NOMO-1 treated with dmso at 0.1 percent for 144 hours (cell line): ENCODE measurements around the gene GJB2.
"Not testable (repeated sequence)": the region's sequence is repeated elsewhere in the genome, so short reads cannot be mapped to it uniquely, and the experiment has no call there.

Experiments used
- DNase-seq: peaks from one replicate; lab custom pipeline; 2025; ENCODE audit not compliant: unreplicated experiment; lab: John Stamatoyannopoulos, UW

The GJB2 gene

DNA sequence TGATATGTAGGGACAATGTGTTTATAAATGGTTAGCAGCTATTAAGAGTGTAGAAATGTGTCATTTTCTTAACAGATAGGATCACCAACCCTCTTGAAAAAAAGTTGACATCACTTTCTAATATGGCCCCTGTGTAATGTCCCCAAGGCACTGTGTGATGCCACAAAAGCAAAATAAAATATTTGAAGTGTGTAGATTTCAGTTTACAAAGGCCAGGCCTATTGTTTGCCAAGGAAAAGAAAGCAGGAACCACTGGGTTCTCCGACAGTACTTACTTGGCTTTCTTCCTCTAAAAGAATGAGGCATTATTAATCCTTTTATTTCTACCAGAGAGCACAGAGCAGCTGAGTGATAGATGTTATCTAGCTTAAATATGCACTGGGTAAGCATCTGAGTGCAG, 21.4 kb downstream of the GJB2 start:
- no peak for DNase-seq

DNA sequence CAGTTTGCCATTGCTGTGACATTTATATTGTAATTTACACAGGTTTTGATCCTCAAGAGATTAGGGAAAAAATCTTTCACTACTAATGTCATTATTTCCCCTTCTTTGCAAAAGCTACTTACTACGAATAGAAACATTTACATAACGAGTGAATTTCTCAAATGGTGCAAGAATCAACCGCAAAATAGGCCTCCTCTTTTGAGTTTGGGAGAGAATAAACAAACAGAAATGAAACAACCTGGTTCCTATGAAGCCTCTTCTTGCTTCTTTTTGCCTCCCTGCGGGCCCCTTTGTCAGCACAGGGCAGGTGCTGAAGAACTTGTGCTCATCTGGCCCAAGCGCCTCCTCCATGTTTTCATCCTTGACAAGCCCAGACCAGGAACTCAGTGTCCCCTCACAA, 21.8 kb downstream of the GJB2 start:
- no peak for DNase-seq

DNA sequence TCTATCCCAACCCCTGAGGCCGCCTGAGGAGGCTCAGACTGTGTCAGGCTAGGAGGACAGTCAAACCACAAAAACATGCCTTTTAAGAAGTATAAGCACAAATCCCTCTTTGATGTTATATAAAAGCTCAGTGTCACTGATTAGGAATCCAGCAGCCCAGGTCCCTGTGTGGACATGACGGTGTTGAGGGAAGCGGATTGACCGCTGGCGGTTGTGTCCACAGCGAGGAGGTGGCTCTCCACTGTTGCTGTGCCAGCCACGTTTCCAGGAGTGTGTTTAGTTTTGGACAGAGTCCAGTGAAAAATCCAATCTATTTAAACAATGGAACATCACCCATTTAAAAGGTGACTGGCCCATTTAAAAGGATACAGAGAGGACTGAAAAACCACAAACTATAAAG, 24.3 kb downstream of the GJB2 start:
- no peak for DNase-seq

DNA sequence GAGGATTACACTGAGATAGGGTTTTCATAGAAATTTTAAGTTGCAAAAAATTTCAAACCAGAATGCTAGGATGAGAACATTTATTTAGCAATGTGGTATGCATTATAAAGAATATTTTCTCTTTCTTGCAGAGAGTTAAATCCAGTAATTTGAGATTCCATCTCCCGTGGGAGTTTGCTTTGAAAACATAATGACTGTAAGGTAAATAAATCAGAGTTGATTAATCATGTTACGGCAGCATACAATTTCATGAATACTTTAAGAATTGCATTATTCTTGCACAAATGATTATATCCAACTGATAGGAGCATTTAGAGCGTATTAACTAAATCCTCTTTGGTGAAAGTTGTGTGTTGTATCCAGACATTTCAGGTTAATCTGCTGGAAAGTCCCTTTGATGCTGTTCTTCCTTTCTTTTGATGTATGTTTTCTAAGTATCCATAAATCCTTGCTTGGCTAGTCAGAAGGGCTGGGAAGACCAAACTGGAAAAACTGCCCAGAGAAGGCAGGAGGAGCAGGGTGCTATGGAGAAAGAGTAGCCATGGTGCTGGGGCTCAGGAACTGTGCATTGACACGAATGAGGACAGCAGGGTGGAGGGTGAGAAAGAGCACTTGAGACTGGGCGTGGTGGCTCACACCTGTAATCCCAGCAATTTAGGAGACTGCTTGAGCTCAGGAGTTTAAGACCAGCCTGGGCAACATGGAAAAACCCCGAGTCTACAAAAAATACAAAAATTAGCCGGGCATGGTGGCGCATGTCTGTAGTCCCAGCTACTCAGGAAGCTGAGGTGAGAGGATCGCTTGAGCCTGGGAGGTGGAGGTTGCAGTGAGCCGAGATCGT, 27.1 kb downstream of the GJB2 start:
- DNase-seq = no peak

DNA sequence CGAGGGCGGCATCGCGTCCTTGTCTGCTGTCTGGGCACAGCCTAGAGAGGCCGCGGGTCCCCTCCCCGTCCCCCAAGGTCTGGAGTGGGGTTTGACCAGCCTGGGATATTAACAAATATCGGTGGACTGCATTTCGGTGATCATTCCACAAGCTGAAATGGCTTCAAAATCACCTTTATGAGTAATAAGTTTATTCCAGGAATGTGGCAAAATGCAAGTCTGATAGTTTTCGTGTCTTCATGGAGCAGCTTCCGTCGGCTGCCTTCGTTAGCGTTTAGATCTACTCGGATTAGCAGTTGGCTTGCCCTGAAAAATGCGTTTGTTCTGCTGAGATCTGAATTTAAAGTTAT, 30.8 kb downstream of the GJB2 start:
- DNase-seq = no peak

DNA sequence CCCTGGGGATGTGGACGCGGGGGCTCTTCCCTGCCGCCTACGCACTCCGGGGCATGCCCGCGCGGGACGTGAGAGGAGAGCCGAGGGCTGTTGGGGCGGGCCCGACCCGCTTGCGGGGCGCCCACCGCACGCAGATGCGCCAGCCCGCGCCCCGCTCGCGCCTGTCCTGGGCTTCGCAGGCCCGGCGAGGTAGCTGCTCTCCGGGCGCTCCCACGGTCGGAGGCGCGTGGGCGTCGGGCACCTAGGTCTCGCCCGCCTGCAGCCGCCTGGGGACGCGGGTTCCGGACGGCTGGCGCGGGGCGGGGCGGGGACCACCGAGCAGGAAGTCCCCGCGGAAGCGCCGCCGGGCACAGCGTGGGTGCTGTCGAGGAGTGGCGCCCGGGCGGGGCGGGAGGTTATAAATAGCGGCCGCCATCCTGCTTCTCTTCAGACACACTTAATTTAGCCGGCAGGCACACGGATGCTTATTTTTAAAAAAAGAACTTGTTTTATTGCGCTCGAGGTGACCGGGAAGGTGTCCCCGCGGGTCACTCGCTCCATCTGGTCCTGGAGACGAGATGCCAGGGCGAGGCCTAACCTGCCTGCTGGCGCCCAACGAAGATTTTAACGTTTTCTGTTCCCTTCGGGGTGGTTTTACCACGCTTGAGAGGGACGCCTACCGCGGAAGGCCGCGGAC, 31.3 kb downstream of the GJB2 start:
- no peak for DNase-seq

DNA sequence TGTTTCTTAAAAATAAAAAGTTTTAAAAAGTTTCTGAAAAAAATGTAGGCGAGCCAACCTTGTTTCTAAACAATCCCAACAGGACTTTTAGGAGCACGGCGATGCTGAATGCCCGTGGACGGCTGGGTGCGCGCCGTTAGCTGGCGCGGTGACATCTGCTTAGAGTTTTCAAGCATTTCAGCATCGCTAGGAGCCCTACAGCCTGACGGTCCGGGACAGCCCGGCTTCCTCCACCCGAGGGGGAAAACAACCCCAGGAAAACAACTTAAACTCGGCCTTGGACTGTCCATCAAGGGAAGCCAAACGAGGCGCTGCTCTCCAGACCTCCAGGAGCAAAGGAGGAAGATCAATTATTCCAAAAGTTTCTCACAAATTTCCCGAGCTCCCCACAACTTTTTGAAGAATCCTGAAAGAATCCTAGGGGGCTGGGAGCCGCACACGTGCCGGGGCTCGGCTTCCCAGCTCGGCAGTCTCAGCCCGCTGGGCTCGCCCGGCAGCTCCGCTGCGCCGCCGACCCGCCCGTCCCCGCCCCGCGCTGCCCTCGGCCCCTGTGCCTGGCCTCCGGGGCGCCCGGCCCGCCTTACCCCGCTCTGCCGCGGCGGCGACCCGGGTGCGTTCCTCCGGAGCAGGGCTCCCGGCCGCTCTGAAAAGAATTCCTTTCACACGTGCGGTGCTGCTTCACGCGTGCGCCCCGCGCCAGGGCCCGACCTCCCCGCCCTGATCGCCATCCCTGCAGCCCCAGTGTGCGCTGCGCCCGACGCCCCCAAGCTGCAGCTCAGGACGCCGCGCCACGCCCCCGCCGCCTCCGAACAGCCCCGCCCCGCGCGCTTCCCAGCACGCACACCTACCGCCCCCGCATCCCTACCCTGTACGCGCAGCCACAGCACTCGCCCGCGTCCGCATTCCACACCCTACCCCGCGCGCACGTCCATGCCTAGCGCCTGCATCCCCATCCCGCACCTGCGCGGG, 32.1 kb downstream of the GJB2 start, which contains the start of gene GJA3:
TSS of gene GJA3 (minus strand) at position 747 of the 969 bp plus-strand sequence. CDS start 17,764 bp downstream, outside the sequence.
- DNase-seq = no peak

DNA sequence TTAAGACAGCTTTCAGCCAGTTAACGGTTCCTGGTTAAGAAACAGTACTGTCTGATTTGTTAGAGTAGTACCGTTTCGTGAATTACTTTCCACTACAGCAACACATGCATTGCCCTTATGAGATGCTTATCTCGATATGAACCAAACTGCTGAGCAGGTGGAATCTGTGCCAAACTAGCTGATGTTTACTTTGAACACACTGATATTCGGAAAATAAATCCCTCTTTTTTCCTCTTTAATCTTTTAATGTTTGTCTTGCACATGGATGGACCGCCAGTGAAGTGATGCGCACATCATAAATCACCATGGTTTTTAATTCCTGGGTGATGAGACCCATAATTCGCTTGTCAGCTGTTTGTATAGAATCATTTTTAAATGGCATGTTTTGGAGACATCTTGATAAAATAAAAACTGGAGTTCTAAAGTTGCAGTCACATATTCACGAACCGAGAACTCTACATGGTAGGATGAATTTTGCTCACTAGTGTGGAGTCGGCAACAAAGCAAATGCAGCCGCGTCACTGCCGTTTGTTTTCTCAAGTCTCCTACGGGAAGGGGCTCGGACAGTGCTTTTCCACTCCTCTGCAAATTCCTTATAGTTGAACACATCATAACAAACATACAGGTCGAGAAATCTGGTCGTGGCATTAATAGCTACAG, 33.0 kb downstream of the GJB2 start:
- DNase-seq = no peak

DNA sequence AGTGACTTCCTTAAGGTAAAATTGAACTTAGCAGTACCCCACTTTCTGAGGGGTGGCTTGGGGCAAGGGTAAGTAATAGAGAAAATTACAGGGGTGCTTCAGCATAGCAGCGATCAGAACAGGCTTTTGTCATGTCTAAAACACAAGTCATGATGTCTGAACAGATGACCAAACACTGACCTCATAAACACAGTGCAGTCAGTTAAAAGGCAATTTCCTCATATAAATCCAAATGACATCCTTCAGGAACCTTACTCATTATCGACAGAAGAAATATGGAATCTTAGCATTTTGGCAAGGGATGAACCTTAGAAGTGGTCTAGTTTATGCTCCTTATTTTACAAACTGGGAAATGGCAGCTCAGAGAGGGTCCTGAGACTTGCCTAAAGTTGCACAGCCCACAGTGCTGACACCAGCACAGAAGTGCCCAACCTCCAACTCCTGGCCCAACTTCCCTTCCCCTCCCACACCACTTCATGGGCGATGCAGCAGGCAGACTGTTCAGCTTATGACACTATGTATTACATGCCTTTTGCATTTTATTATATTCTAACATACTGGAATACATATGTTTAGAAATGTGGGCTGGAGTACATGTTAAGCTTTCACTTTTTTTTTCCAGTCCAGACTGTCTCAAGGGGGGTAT, 35.5 kb downstream of the GJB2 start:
- no peak for DNase-seq

DNA sequence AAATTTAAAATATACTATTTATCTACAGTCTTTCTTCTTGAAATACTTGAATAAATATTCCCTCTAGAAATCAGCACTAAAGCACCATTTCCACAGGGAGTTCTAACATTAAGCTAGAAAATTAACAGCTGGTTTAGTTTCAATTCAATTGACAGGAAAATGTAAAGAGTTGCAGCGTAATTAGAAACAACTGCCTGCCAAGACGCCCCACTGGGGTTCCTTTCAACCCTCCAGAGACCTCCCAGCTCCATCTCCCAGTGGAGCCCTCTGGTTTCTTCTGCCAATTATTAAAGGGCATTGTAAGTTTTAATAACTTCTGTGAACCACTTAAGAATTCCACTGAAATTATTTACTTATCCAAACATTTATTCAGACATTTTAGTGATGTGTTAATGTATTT, 36.0 kb downstream of the GJB2 start:
- DNase-seq = no peak

DNA sequence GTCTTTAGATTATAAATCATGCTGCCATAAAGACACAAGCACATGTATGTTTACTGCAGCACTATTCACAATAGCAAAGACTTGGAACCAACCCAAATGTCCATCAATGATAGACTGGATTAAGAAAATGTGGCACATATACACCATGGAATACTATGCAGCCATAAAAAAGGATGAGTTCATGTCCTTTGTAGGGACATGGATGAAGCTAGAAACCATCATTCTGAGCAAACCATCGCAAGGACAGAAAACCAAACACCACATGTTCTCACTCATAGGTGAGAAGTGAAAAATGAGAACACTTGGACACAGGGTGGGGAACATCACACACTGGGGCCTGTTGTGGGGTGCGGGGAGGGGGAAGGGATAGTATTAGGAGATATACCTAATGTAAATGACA, 39.4 kb downstream of the GJB2 start:
- DNase-seq = not testable (repeated sequence)

DNA sequence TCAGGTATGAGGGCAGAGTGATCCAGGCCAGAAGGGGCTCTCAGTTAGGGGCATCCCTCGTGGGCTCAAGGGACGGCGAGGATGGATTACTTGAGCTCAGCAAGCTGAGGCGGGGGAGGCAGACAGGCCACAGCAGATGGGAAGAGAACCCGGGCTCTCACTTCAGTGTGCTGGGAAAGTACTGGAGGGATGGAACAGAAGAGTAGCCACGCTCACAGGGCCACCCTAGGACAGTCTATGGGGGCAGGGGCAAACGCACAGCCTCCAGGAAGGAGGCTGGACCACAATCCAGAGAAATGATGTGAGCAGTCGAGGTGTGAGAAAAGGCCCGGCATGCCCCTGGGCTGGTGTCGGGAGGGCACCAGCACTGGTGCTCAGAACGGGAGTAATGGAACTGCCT, 41.1 kb downstream of the GJB2 start:
- DNase-seq = no peak

DNA sequence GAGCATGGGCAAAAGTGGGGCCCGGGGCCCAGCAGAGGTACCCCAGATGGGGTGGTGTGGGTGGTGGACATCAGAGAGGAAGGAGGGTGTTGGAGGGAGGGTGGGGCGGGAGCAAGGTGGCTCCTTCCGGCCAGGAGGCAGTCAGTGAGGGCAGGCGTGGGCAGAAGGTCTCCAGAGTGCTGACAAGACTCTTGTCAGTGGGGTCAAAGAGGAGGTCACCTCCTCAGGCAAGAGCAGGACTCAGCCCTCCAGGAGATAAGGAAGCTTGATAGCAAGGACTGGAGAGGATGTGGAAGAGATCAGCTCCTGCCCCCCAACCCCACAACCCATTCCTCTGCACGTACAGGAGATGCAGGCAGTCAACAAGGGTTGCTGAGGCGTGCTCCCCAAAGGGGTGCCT, 41.7 kb downstream of the GJB2 start:
- DNase-seq = no peak

DNA sequence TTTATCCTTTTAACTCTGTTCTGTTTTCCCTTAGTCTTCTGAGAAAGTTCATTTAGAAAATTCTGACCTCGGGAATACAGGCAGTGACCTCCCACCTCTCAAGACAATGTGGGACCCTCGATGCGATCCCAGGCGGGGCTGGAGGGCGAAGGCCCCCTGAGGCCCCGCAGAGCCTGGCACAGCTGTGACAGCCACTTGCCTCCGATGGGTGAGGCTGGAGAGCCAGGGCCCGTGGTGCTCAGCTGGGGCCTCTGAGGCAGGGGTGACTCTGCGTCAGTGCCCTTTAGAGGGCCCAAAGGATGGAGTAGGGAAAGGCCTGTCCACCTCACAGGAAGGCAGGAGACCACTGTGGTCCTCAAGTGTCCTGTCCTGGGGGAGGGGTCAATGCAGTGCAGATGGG, 42.2 kb downstream of the GJB2 start:
- no peak for DNase-seq

DNA sequence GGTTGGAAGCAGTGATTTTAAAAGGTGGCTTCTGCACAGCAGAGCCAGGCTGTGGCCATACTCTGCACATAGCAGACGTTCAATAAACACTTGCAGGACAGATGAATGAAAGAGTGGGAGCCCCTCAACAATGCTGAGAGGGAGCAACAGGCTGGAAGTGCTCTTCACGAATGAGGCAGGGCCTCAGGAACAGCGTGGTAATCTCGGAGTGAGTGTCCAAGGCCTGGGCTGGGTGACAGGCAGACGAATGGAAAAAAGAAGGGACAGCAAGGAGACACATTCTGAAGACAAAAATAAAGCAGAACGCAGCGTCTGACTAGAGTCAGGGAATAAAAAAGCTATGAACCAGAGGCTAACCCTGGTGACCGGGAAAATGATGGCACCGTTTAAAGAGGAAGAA, 43.0 kb downstream of the GJB2 start:
- DNase-seq = no peak

DNA sequence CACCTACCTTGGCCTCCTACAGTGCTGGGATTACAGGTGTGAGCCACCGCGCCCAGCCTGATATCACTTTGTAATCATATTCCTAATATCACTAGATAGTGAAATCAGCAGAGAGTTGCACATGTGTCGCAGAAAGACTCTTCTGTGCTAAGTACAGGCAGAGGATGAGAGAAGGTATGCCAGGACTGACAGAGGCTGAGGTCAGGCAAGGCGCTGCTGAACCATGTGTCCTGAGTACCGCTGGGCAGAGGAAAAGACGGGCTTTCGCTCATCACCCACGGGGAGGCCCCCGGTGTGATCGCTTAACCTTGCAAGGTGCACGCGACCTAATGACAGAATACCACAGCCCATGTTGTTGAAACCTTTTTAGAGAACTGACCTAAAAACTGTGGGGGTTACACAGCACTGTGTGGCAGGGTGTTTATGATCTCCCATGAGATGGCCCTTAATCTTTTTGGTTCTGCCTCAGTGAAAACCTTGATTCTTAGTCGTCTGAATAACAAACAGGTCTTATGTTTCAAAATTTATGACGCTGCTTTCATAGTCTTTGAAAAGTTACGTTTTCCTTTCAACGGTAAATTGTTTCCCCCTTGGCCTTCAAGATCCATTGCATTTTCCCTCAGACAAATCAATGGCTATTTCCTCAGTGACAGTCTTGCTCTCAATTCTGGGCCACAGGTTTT, 44.1 kb downstream of the GJB2 start:
- DNase-seq = no peak

DNA sequence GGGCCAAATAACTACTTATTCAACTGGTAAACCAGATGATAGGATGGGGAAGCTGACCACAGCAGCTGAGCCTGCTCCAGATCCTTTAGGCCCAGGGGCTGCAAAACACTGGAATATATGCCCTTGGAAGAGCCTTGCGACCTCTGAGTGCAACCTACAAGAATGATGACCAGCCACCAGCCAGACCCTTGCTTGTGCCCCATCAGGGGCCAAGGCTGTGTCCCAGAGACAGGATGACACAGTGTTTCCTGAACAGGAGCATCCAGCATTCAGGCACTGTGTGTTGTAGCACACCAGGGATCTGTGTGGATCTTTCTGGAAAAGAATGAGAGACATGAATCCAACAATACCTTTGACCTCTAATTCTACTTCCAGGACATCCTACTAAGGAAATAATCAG, 46.4 kb downstream of the GJB2 start:
- no peak for DNase-seq

DNA sequence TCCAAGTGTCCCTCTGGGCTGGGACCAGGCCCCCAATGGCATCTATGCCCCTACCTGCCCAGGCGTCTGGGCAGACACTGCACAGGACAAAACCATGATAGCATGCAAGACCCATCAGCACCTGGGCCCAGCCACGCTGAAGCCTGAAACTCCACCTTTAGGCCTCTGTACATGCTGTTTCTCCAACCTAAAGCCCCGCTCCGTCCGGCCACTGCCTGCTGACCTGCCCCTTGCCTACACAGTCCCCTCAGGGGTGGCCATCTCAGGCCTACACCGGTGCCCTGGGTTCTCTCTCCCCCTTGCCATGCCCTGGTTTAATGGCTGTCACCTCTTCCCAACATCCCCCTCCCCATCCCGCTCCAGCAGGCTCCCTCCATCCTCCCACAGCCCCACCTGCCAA, 47.2 kb downstream of the GJB2 start:
- no peak for DNase-seq

DNA sequence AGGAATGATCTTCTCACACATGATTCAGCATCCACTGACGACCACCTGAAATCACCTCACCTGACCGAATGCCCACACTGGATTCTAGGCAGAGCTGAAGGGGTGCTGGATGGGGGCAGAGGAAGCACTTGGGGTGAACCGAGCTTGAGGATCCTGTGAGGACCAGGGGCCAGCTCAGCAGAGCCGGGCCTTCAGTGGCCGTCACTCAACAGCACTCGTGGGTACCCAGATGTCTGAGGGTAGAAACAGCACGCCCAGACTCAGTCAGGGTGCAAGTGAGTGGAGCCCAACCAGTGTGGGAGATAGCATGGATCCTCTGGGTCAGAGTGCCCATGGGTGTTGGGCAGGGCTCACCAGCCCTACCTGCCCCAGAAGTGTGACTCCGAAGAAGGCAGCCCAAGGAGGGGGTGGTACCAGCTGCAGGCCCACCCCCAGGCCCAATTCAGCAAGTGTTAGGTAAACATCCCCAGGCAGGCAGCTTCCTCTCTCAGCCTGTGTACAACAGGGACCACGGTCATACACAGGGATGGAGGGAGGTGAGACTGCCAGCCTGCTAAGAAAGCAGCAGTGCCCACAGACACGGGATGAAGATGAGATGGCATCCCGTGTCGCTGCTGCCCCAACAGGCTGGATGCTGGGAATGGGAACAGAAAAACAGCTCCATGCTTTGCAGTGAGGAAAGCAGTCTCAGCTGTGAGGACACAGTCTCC, 48.4 kb downstream of the GJB2 start:
- DNase-seq = no peak
